IMR-90 (cell line): ENCODE results near the gene CYB561A3. TPM values are rescaled to one million over a fixed set of nuclear protein-coding genes. Genes with fewer than 3 reads are reported as not detected.

Experiments
- ATAC-seq: fragments of 200-7000 bp; cut with Tn5 transposase; 2 replicates; pipeline ENCODE4 v1.9.1; 2020; ENCODE audit warnings: low read depth, mild to moderate bottlenecking, moderate library complexity
- BruUV-seq: library from RNA; stranded (reverse); fragments of 400-500 nt; replicated peaks from 2 replicates; lab custom pipeline; 2021; lab: Mats Ljungman, UMichigan
- CTCF ChIA-PET: fragments of 300-600 bp; formaldehyde crosslinking; extraction: SDS; loops from one replicate; lab custom pipeline; 2021; ENCODE audit warnings: antibody characterized with exemption; lab: Yijun Ruan, JAX
- POLR2A ChIA-PET: fragments of 300-600 bp; sonication (Branson Sonifier 250); formaldehyde crosslinking; loops from one replicate; lab custom pipeline; 2022; ENCODE audit warnings: antibody characterized with exemption; ENCODE audit not compliant: unreplicated experiment; lab: Charles Lee
- DNase-seq: peaks from one replicate; pipeline ENCODE4 v3.0.0; 2013
- H2AFZ ChIP-seq: replicated peaks from 2 replicates; pipeline ENCODE3; 2013; ENCODE audit warnings: low read length, mild to moderate bottlenecking; ENCODE audit not compliant: poor library complexity
- H2AK5ac ChIP-seq: 2 replicates; pipeline ENCODE4 v1.6.1; 2013; ENCODE audit warnings: low read depth, low read length, inconsistent platforms
- H2AK9ac ChIP-seq: replicated peaks from 2 replicates; pipeline ENCODE3; 2013; ENCODE audit warnings: mild to moderate bottlenecking, low read depth, low read length, moderate library complexity; ENCODE audit not compliant: poor library complexity
- H2BK120ac ChIP-seq: 2 replicates; pipeline ENCODE4 v1.6.1; 2013; ENCODE audit warnings: low read depth, low read length, inconsistent platforms
- H2BK15ac ChIP-seq: 3 replicates; pipeline ENCODE4 v1.6.1; 2013; ENCODE audit warnings: low read depth, low read length, inconsistent platforms
- H2BK20ac ChIP-seq: 2 replicates; pipeline ENCODE4 v1.6.1; 2013; ENCODE audit warnings: low read depth, mild to moderate bottlenecking, inconsistent platforms, low read length, moderate library complexity
- H2BK5ac ChIP-seq: 2 replicates; pipeline ENCODE4 v1.6.1; 2013; ENCODE audit warnings: mild to moderate bottlenecking, low read depth, low read length, inconsistent platforms; ENCODE audit not compliant: poor library complexity, severe bottlenecking
- H3K14ac ChIP-seq: replicated peaks from 2 replicates; pipeline ENCODE4 v1.6.1; 2013; ENCODE audit warnings: low read depth, low read length, inconsistent platforms
- H3K18ac ChIP-seq: 2 replicates; pipeline ENCODE4 v1.6.1; 2013; ENCODE audit warnings: low read depth, low read length, control low read depth
- H3K23ac ChIP-seq: 2 replicates; pipeline ENCODE4 v1.6.1; 2013; ENCODE audit warnings: low read depth, low read length, inconsistent platforms
- H3K27ac ChIP-seq: 2 replicates; pipeline ENCODE4 v1.5.1; 2013; ENCODE audit warnings: mild to moderate bottlenecking, control low read depth, low read length; ENCODE audit not compliant: insufficient read depth
- H3K27me3 ChIP-seq: 2 replicates; pipeline ENCODE4 v1.6.1; 2013; ENCODE audit warnings: low read length; ENCODE audit not compliant: control insufficient read depth, insufficient read depth
- H3K36me3 ChIP-seq: 2 replicates; pipeline ENCODE4 v1.6.1; 2013; ENCODE audit warnings: low read length, mixed read lengths; ENCODE audit not compliant: control insufficient read depth, insufficient read depth
- H3K4ac ChIP-seq: 2 replicates; pipeline ENCODE4 v1.6.1; 2013; ENCODE audit warnings: low read depth, low read length, inconsistent platforms
- H3K4me1 ChIP-seq: 2 replicates; pipeline ENCODE4 v1.6.1; 2013; ENCODE audit warnings: low read length, mixed read lengths; ENCODE audit not compliant: control insufficient read depth, insufficient read depth
- H3K4me2 ChIP-seq: 2 replicates; pipeline ENCODE4 v1.6.1; 2013; ENCODE audit warnings: low read depth, mild to moderate bottlenecking, control low read depth, low read length, moderate library complexity
- H3K4me3 ChIP-seq: 2 replicates; pipeline ENCODE4 v1.5.1; 2013; ENCODE audit warnings: low read depth, mild to moderate bottlenecking, control low read depth, low read length, moderate library complexity; ENCODE audit not compliant: insufficient read depth
- H3K56ac ChIP-seq: 2 replicates; pipeline ENCODE4 v1.6.1; 2013; ENCODE audit warnings: low read length, inconsistent platforms; ENCODE audit not compliant: insufficient read depth; ENCODE audit errors: extremely low read depth
- H3K79me1 ChIP-seq, 2 experiments: 2 replicates each; pipeline ENCODE4 v1.6.1; 2013; ENCODE audit warnings: low read length in 2 of 2, inconsistent platforms in 1 of 2, low read depth in 1 of 2
- H3K9ac ChIP-seq: 2 replicates; pipeline ENCODE4 v1.6.1; 2013; ENCODE audit warnings: low read depth, low read length, control low read depth
- H3K9me1 ChIP-seq: 2 replicates; pipeline ENCODE4 v1.6.1; 2013; ENCODE audit warnings: low read length, inconsistent platforms; ENCODE audit not compliant: insufficient read depth
- H3K9me3 ChIP-seq: 2 replicates; pipeline ENCODE4 v1.6.1; 2013; ENCODE audit warnings: low read length; ENCODE audit not compliant: control insufficient read depth, insufficient read depth
- H4K20me1 ChIP-seq: 2 replicates; pipeline ENCODE4 v1.6.1; 2013; ENCODE audit warnings: low read length, inconsistent platforms; ENCODE audit not compliant: insufficient read depth
- H4K5ac ChIP-seq: 2 replicates; pipeline ENCODE4 v1.6.1; 2013; ENCODE audit warnings: mild to moderate bottlenecking, low read depth, low read length, control low read depth
- H4K8ac ChIP-seq, 2 experiments: 2 replicates each; pipeline ENCODE4 v1.6.1; 2013; ENCODE audit warnings: low read depth in 2 of 2, low read length in 2 of 2, control low read depth in 1 of 2, inconsistent platforms in 1 of 2
- H4K91ac ChIP-seq: 2 replicates; pipeline ENCODE4 v1.6.1; 2013; ENCODE audit warnings: low read depth, low read length, inconsistent platforms; ENCODE audit not compliant: insufficient read depth
- BHLHE40 ChIP-seq: fragments of 150-350 bp; IDR thresholded peaks from 2 replicates; pipeline ENCODE4 v1.6.1; 2016; ENCODE audit warnings: mild to moderate bottlenecking, low read depth, low read length
- CHD1 ChIP-seq: IDR thresholded peaks from 2 replicates; pipeline ENCODE4 v1.6.1; 2012; ENCODE audit warnings: low read depth, low read length, improper control_type of control experiment
- ELK1 ChIP-seq: fragments of 150-350 bp; IDR thresholded peaks from 2 replicates; pipeline ENCODE4 v1.6.1; 2016; ENCODE audit warnings: low read depth, mild to moderate bottlenecking, low read length, moderate library complexity, borderline replicate concordance
- FOS ChIP-seq: fragments of 150-350 bp; IDR thresholded peaks from 2 replicates; pipeline ENCODE4 v1.6.1; 2016; ENCODE audit warnings: low read depth, low read length
- MXI1 ChIP-seq: IDR thresholded peaks from 2 replicates; pipeline ENCODE4 v1.6.1; 2012; ENCODE audit warnings: low read depth, mild to moderate bottlenecking, low read length, moderate library complexity, borderline replicate concordance
- NFE2L2 ChIP-seq: fragments of 150-350 bp; IDR thresholded peaks from 2 replicates; pipeline ENCODE4 v1.6.1; 2016; ENCODE audit warnings: low read depth, mild to moderate bottlenecking, low read length
- POLR2A ChIP-seq: IDR thresholded peaks from 2 replicates; pipeline ENCODE4 v1.6.1; 2012; ENCODE audit warnings: mild to moderate bottlenecking, low read depth, low read length
- RAD21 ChIP-seq: IDR thresholded peaks from 2 replicates; pipeline ENCODE4 v1.6.1; 2012; ENCODE audit warnings: low read length, improper control_type of control experiment
- RCOR1 ChIP-seq: IDR thresholded peaks from 2 replicates; pipeline ENCODE4 v1.6.1; 2012; ENCODE audit warnings: mild to moderate bottlenecking, low read length, improper control_type of control experiment; ENCODE audit not compliant: insufficient replicate concordance
- SMC3 ChIP-seq: fragments of 150-350 bp; IDR thresholded peaks from 2 replicates; pipeline ENCODE4 v1.6.1; 2016; ENCODE audit warnings: low read depth, mild to moderate bottlenecking, antibody characterized with exemption, low read length, moderate library complexity
- WGBS, 2 experiments: methylation state at CpG; one replicate each; pipeline versions ENCODE4 v1.1.5 to v1.1.7; 2013; ENCODE audit warnings: missing lambda C conversion rate in 2 of 2; ENCODE audit not compliant: insufficient read length in 1 of 2; ENCODE audit errors: extremely low coverage in 2 of 2; 5-methylcytosine and 5-hydroxymethylcytosine counted together
- dilution Hi-C: fragments of 300-500 bp; cut with HindIII; formaldehyde crosslinking; loops from one replicate; pipeline ENCODE4 v1.14.3; 2018; ENCODE audit warnings: low sequenced_read_pairs; ENCODE audit not compliant: unreplicated experiment
- in situ Hi-C: fragments of 300-500 bp; cut with MboI; formaldehyde crosslinking; loops from 3 replicates; pipeline ENCODE4 v1.14.3; 2019; ENCODE audit warnings: low sequenced_read_pairs, inconsistent platforms, mixed read lengths
- intact Hi-C: fragments of 100-400 bp; cut with micrococcal nuclease; formaldehyde crosslinking; loops from 2 replicates; pipeline ENCODE4 v1.10.0; 2022
- polyA plus RNA-seq, 3 experiments: library from polyadenylated mRNA; depleted of rRNA; stranded (reverse); fragments of >200 nt; gene quantifications; 2 replicates each; pipeline ENCODE4 v1.2.3, GENCODE V29; 2012; ENCODE audit warnings: low replicate concordance in 1 of 3
- total RNA-seq: library from RNA; depleted of rRNA; stranded (reverse); fragments of >200 nt; gene quantifications from 2 replicates; pipeline ENCODE4 v1.2.3, GENCODE V29; 2012
- TF ChIP-seq, protein P1 (sequence below): conservative IDR thresholded peaks from 2 replicates; pipeline ENCODE4 v1.5.1; 2012; ENCODE audit warnings: mild to moderate bottlenecking, low read depth, low read length, improper control_type of control experiment

Gene CYB561A3
- total and polyA plus RNA-seq, 2 of the 4 experiments (the other 2 are of a cell fraction), result 13.6 to 39.2 TPM

- H2AK5ac ChIP-seq, result no peak overlapping the region
- no peak overlapping the region for H3K4me2 ChIP-seq
- dilution Hi-C loops, result no loop called here
- in situ Hi-C loops, result no loop called here
- H3K9me3 ChIP-seq, result no peaks in the 10 kb centered on the region
- TF ChIP-seq, protein P1, sequence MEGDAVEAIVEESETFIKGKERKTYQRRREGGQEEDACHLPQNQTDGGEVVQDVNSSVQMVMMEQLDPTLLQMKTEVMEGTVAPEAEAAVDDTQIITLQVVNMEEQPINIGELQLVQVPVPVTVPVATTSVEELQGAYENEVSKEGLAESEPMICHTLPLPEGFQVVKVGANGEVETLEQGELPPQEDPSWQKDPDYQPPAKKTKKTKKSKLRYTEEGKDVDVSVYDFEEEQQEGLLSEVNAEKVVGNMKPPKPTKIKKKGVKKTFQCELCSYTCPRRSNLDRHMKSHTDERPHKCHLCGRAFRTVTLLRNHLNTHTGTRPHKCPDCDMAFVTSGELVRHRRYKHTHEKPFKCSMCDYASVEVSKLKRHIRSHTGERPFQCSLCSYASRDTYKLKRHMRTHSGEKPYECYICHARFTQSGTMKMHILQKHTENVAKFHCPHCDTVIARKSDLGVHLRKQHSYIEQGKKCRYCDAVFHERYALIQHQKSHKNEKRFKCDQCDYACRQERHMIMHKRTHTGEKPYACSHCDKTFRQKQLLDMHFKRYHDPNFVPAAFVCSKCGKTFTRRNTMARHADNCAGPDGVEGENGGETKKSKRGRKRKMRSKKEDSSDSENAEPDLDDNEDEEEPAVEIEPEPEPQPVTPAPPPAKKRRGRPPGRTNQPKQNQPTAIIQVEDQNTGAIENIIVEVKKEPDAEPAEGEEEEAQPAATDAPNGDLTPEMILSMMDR, result no peak
- TF ChIP-seq NFE2L2, result no peak
- TF ChIP-seq SMC3, result no peak
- no peak for TF ChIP-seq MXI1
- no peak for TF ChIP-seq FOS
- TF ChIP-seq RCOR1, result no peak
- no peak for TF ChIP-seq ELK1
- TF ChIP-seq CHD1, result no peak
- no peak for TF ChIP-seq BHLHE40
- TF ChIP-seq POLR2A, result no peak
- TF ChIP-seq RAD21, result no peak
- no peaks in the 10 kb centered on the region for H3K27me3 ChIP-seq
- H3K4me1 ChIP-seq, result no peaks in the 10 kb centered on the region
- H3K23ac ChIP-seq, result no peak overlapping the region
- POLR2A ChIA-PET, result no interaction called here
- DNase-seq (no peak), ATAC-seq (no peak)
- no peak overlapping the region for H3K4ac ChIP-seq
- no peak overlapping the region for H2BK15ac ChIP-seq
- H3K9me1 ChIP-seq, result no peaks in the 10 kb centered on the region
- no peak overlapping the region for H4K5ac ChIP-seq
- H3K27ac ChIP-seq, result no peak overlapping the region
- intact Hi-C loops, result no loop called here
- no peak overlapping the region for H4K91ac ChIP-seq
- no peak overlapping the region for H3K4me3 ChIP-seq
- no peak overlapping the region for H2AFZ ChIP-seq
- peaks cover 37% of the 10 kb centered on the region for H3K36me3 ChIP-seq
- H2BK20ac ChIP-seq, result no peak overlapping the region
- CTCF ChIA-PET, result interaction anchor here (1.0 kb wide), 2 partner anchors 10 to 39 kb away, joined by 3 read pairs; no protein-coding TSS in a partner anchor
- no peak overlapping the region for H3K14ac ChIP-seq
- no peak overlapping the region for H3K9ac ChIP-seq
- BruUV-seq, result no TSS peak
- no CpG with 5 or more reads among the region's 14 CpGs for WGBS, 2 experiments
- no peak overlapping the region for H3K56ac ChIP-seq
- no peaks in the 10 kb centered on the region for H4K20me1 ChIP-seq
- H2AK9ac ChIP-seq, result peak overlapping the region; percentile 42
- no peak overlapping the region for H4K8ac ChIP-seq
- H3K18ac ChIP-seq, result no peak overlapping the region
- no peak overlapping the region for H2BK5ac ChIP-seq
- no peak overlapping the region for H2BK120ac ChIP-seq
- no peaks in the 10 kb centered on the region for H3K79me1 ChIP-seq
These were observed 15.5 kb downstream of the CYB561A3 start for GRCh38 chr11:61345954-61346843.
